ENCODE data around the gene DPH2. TPM values are rescaled to one million over a fixed set of nuclear protein-coding genes. Genes with fewer than 3 reads are reported as not detected.

Gene DPH2, protein sequence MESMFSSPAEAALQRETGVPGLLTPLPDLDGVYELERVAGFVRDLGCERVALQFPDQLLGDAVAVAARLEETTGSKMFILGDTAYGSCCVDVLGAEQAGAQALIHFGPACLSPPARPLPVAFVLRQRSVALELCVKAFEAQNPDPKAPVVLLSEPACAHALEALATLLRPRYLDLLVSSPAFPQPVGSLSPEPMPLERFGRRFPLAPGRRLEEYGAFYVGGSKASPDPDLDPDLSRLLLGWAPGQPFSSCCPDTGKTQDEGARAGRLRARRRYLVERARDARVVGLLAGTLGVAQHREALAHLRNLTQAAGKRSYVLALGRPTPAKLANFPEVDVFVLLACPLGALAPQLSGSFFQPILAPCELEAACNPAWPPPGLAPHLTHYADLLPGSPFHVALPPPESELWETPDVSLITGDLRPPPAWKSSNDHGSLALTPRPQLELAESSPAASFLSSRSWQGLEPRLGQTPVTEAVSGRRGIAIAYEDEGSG
- 17.1 and 18.3 TPM in 2 replicates for total RNA-seq

DNA sequence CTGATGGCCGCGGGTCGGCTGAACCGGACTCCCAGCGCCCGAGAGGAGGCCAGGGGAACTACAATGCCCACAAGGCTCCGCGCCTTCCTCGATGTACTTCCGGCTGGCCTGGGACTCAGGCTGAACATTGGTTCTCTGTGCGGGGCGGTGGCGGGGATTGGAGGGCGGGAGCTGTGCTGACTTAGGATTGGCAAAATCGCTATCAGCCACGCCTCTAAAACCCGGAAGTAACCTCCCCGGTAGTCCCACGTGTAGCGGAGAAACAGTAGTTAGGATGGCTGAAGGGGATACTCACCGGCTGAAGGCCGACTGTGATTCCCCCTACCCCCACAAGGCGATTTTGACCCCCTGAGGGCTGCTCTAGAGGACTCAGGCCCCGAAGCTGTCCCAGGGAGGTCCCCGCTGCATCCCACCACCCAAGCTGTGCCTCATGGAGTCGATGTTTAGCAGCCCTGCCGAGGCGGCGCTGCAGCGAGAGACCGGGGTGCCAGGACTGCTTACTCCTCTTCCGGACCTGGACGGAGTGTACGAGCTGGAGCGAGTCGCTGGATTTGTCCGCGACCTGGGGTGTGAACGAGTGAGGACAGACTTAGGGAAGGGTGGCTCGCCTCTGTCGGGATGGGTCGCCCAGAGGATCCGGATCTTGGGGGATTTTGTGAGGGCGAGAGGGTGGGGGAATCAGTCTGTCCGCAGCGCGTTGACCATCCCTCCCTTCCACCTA, at the start of gene DPH2:
TSS of gene DPH2 (plus strand) at position 265 of the 721 bp plus-strand sequence. CDS start at position 431, 166 bp downstream.

DNA sequence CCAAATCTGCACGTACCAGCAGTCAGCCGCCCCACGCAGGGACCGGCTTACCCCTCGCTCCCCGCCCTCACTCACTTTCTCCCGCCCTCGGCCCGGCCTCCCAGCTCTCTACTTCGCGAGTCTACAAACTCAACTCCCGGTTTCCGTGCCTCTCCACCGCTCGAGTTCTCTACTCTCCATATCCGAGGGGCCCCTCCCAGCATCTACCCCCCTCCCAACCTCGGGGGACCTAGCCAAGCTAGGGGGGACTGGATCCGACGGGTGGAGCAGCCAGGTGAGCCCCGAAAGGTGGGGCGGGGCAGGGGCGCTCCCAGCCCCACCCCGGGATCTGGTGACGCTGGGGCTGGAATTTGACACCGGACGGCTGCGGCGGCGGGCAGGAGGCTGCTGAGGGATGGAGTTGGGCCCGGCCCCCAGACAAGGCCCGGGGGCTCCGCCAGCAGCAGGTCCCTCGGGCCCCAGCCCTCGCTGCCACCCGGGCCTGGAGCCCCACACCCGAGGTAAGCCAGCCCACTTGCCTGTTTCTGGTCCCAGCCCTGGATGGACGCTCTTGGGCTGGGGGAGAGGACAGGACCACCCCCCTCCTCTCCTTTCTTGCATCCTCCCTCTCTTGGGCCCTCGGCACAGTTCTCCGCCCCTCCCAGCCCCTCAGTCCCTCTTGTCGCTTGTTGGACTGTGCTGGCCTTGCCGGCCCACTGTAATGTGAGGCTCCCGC, 36.3 kb upstream of the DPH2 start, which contains the start of gene ARTN:
TSS of gene ARTN (plus strand) at position 416 of the 715 bp plus-strand sequence. CDS start 1,856 bp downstream, outside the sequence.

DNA sequence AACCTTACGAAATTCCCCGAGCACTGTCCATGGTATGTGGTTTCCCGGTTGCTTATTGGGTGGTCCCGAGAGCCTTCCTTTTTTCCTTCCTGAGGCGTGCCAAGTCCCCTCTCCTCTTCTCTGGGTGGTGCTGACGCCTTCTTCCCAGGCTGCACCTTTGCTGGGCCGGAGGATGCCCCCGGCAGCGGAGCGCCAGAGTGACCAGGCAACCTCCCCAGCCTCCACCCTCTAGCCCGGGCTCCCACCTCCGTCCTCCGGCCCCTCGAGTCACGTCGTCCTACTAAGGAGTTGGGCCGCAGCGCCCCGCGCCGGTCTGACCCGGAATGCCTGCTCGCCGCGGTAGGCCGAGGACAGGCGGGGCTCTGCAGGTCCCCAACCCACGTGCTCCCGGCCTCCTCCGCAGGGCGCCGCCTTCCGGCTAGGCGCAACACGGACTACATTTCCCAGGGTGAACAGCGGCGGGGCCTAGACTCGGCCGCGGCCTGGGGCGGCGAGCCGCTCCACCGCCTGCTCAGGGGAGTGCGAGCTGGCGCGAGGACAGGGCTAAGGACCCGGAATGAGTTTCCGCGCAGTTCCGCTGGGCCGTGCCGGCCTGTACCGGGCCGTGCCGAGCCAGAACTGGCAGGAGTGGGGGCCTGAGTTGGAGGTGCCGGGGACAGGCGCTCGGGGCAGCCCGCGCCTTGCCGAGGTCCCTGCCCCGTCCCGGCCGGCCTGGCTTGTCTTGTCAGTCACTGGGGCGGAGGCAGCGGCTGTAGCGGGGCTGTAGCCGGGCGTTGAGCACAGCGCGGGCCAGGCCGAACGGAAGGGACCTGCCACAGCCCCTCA, 23.4 kb upstream of the DPH2 start, which contains the start of gene IPO13:
TSS of gene IPO13 (plus strand) at position 715 of the 825 bp plus-strand sequence. CDS start 651 bp downstream, outside the sequence.

DNA sequence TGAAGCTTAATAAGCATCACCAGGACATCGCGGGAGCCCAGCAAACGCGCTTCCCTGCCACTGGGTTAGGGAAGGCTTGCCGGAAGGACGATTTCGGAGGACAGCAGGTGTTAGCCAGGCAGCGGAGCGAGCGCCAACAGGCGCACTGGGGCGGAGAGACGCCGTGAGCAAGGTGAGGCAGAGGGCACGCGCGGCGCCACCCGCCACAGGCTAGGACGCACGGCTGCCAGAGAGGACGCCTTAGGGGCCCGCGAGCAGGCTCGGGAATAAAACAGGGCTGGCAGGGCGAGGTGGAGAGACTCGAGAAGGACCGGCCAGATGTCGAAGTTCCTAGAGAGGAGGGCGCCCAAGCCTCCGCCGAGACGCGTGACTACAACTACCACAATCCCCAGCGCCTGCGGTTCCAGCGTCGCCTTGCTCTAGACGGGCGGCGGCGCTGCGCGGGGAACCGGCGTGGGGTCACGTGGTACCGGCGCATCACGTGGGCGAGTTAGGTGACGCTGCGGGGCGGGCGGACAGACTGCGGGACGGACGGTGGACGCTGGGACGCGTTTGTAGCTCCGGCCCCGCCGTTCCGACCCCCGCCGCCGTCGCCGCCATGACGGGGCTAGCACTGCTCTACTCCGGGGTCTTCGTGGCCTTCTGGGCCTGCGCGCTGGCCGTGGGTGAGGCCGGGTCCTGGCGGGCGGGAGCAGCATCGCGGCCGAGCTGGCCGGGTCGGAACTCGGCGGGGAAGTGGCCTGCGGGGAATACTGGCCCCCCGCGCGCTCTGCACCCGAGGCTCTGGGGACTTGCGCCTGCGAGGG, 4.8 kb downstream of the DPH2 start, which contains the start of gene ATP6V0B:
TSS of gene ATP6V0B (plus strand) at position 518 of the 806 bp plus-strand sequence. CDS start at position 599, 81 bp downstream.

DNA sequence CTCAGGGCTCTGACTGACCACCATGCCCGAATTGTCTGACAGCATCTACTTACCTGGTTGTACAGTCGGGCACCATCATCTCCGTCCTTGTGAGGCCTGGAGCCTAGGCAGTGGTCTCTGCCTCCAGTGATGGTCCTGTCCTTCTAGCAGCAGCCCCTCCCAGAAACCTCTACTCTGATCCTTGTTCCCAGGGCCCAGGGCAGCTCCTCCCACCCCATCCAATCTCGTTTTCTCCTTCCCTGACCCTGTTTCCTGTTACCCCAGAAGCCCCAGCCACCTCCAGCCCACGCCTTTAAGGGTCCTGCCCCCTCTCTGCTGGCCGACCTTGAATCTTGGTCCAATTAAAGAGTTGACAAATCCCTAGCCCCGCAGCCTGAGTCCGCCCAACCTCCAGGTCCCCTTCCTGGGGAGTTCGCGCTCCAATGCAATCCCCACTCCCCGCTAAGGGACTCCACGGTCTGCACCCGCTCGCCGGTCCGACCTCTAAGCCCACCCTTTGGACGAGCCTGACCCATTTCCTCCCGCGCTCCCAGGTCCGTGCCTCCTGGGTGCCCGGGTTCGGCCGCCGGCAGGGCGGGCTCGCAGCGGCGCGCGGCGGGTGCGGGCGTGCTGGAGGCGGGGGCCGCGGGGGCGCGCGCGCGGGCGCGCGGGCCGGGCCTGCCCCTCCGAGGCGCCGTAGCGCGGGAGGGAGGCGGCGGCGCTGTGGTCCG, 8.9 kb downstream of the DPH2 start, which contains the start of gene B4GALT2:
TSS of gene B4GALT2 (plus strand) at position 660 of the 710 bp plus-strand sequence. CDS start 1,951 bp downstream, outside the sequence.

DNA sequence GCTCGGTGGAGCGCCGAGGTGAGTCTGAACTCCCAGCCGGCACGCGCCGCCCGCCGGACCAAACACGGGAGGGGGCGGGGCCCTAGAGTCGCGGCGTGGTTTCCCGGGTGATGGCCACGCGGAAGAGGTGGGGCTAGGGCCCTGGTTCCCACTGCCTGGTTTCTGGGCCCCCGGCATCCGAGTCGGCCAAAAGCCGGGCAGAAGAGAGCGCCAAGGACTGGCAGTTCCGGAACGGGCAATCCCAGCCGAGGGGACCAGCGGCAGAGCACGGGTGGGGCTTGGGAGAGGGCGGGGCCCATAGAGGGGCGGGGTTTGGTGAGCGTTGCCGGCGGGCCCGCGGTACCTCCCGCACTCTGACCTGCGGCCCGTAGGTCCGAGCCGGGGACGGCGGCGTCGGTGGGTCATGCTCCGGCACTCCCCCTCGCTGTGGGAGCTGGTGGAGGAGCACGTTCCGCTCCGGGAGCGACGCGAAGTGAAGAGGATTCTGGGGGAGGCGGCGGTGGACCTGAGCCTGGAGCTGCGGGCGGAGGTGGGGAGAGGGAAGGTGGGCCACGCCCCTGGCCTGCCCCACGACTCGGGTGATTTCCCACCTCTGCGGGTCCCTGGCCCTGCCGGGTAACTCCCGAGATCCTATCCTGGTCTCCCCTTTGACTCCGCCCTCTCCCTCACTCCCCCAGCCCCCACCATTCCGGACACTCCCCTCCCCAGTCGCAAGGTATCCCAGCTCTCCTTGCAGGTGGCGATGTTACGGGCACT, 21.8 kb downstream of the DPH2 start, which contains the start of gene CCDC24:
TSS of gene CCDC24 (plus strand) at position 124 of the 756 bp plus-strand sequence. CDS start at position 404, 280 bp downstream.

Other genes with a start within 250 kb of the DPH2 start
- gene ARTN, start 36.2 kb upstream of the DPH2 start, total RNA-seq: 0.17 and 0.74 TPM in 2 replicates
- gene IPO13, start 23.1 kb upstream of the DPH2 start, total RNA-seq: 18.8 and 21.4 TPM in 2 replicates
- 114 and 116 TPM in 2 replicates for gene ATP6V0B, start 5.0 kb downstream of the DPH2 start, total RNA-seq
- gene B4GALT2, start 9.2 kb downstream of the DPH2 start, total RNA-seq: 109 and 110 TPM in 2 replicates
- 3.0 and 4.3 TPM in 2 replicates for gene CCDC24, start 21.6 kb downstream of the DPH2 start, total RNA-seq
- gene SLC6A9, start 61.5 kb downstream of the DPH2 start, total RNA-seq: 5.2 and 9.1 TPM in 2 replicates
- gene KLF17, start 148.8 kb downstream of the DPH2 start, total RNA-seq: under 0.01 TPM in 2 replicates
- not detected in 2 replicates for gene KLF18, start 171.6 kb downstream of the DPH2 start, total RNA-seq
- gene DMAP1, start 243.5 kb downstream of the DPH2 start, total RNA-seq: 45.2 and 52.6 TPM in 2 replicates

Data from bronchus fibroblast of lung (primary cell).